Neural cell (in vitro differentiated cells): ENCODE data around the gene ARHGAP24.

Source experiments
- CTCF ChIP-seq: fragments of 450-650 bp; IDR thresholded peaks from 2 replicates; pipeline ENCODE4 v1.5.1; 2014; ENCODE audit warnings: antibody characterized with exemption, mild to moderate bottlenecking, moderate library complexity; ENCODE audit not compliant: poor library complexity, severe bottlenecking
- EZH2 ChIP-seq: fragments of 200-600, 300-800 bp; shearing (Covaris generic), sonication (generic); IDR thresholded peaks from 2 replicates; pipeline ENCODE4 v1.6.1; 2014; ENCODE audit warnings: antibody characterized with exemption, low read length, borderline replicate concordance, mild to moderate bottlenecking; ENCODE audit not compliant: insufficient read depth, poor library complexity, severe bottlenecking

- TF ChIP-seq CTCF = no peak
- TF ChIP-seq EZH2 = no peak
These were observed 263.8 kb downstream of the ARHGAP24 start for GRCh38 chr4:85738721-85739120.
